ENCODE measurements around the gene TMEM8B.

DNA sequence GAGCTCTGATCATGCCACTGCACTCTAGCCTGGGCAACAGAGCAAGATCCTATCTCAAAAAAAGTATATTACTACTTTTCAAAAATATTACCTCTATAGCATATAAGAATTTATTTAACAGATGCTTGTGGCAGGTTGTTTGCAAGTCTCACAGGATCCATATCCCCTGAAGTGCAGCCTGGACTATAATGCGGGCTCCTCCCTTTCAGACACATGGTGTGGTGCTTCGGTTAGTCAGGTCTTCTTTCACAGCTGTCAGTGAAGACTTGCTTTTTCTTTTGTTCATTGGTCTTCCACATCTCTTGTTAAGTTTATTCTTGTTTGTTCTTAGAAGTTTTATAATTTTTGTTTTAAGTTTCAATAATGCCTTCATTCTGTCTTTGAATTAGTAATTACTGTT, 67.5 kb downstream of the TMEM8B start:
- no peak for TF ChIP-seq CTCF (IDR thresholded peaks at IDR 0.05; ENCODE audit: low read length)
- TF ChIP-seq EZH2 (optimal IDR thresholded peaks at IDR 0.05; ENCODE audit: low read depth, low read length): no peak
- TF ChIP-seq EZH2phosphoT487 (IDR thresholded peaks at IDR 0.05; ENCODE audit: low read length): no peak
